ENCODE data around the gene HSD17B12.
"Not testable (repeated sequence)": the region's sequence is repeated elsewhere in the genome, so short reads cannot be mapped to it uniquely, and the experiment has no call there.

HSD17B12 gene

GRCh38 chr11:43680521-43681400 is at the start of gene HSD17B12:
HSD17B12 (plus strand) TSS chr11:43680738; CDS start chr11:43680828, 90 bp downstream.
- peak; percentile 98 for DNase-seq

GRCh38 chr11:43631732-43632131 is 48.8 kb upstream of the HSD17B12 start:
- DNase-seq: no peak

DNA sequence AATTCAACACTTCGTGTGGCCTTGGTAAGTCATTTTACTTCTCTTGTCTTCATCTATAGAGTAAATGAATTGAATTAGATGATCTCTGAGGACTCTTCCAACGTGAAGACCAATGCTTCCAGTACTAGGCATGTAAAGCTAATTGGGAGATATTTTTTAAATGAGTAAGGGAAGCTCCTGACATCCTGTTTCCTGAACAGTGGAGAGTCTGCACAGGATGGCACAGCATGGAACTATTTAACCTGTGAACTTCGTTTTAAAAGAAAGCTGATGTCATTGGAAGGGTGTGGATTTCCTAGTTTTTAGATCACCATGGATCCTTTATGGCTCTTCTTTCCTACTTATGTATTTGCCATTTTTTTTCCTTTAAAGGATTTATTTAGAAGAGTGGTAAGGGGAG is 48.4 kb upstream of the HSD17B12 start:
- no peak for DNase-seq

GRCh38 chr11:43638717-43639116 is 41.8 kb upstream of the HSD17B12 start:
- no peak for DNase-seq

GRCh38 chr11:43639224-43639623 is 41.3 kb upstream of the HSD17B12 start:
- no peak for DNase-seq

GRCh38 chr11:43639920-43640319 is 40.6 kb upstream of the HSD17B12 start:
- DNase-seq: no peak

- DNase-seq: peak; percentile 74
Measured at GRCh38 chr11:43643898-43644620, 36.5 kb upstream of the HSD17B12 start.

GRCh38 chr11:43644621-43645299 is 35.8 kb upstream of the HSD17B12 start:
- no peak for DNase-seq

- DNase-seq: no peak
Measured at GRCh38 chr11:43646767-43647166, 33.8 kb upstream of the HSD17B12 start.

DNA sequence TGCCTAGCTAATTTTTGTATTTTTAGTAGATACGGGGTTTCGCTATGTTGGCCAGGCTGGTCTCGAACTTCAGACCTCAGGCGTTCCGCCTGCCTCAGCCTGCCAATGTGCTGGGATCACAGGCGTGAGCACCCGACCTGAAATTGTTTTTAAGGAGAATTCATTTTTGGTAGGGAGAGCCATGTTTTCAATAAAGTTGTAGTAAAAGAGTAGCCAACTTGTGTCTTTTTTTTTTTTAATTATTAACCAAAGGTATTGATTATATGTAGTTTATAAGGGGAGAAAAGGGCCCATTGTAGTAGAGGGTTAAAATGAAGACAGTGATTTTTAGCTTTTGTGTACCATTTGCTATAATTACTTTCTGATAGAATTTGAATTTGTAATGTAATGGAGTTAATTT is 31.6 kb upstream of the HSD17B12 start:
- DNase-seq: no peak

GRCh38 chr11:43649501-43649900 is 31.0 kb upstream of the HSD17B12 start:
- no peak for DNase-seq

DNA sequence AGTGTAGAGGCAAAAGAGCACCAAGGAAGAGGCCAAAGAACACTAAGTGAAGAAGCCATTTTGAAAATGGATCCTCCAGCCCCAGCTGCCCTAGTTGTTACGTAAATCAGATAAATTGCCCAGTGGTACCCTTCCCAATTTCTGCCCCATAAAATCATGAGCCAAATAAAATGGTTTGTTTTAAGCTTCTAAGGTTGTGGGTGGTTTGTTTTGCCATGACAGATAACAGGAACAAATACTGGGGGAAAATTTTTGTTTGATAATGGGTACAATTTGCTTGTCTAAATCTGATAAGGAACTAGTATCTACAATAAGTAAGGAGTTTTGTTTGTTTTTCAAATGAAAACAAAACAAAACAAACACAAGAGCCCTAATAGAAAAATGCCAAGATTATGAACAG is 30.6 kb upstream of the HSD17B12 start:
- DNase-seq: no peak

- DNase-seq: not testable (repeated sequence)
Measured at GRCh38 chr11:43663018-43663417, 17.5 kb upstream of the HSD17B12 start.

- no peak for DNase-seq
Measured at GRCh38 chr11:43664295-43664694, 16.2 kb upstream of the HSD17B12 start.

DNA sequence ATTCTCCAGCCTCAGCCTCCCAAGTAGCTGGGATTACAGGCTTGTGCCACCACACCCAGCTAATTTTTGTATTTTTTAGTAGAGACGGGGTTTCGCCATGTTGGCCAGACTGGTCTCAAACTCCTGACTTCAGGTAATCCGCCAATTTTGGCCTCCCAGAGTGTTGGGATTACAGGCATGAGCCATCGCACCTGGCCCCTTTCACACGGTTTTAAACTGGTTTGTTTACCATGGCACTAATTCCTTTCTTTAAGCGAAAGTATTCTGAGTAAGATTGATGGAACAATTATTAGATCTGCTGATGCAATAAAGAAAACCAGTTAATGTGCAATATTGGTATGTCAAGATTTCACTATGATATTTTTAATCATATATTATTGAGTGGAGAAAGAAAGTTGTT is 9.3 kb upstream of the HSD17B12 start:
- not testable (repeated sequence) for DNase-seq

- no peak for DNase-seq
Measured at GRCh38 chr11:43674560-43674959, 6.0 kb upstream of the HSD17B12 start.

- DNase-seq: no peak
Measured at GRCh38 chr11:43676933-43677332, 3.6 kb upstream of the HSD17B12 start.

- DNase-seq: no peak
Measured at GRCh38 chr11:43681401-43681942, 934 bp downstream of the HSD17B12 start.

GRCh38 chr11:43682081-43682480 is 1.5 kb downstream of the HSD17B12 start:
- not testable (repeated sequence) for DNase-seq

DNA sequence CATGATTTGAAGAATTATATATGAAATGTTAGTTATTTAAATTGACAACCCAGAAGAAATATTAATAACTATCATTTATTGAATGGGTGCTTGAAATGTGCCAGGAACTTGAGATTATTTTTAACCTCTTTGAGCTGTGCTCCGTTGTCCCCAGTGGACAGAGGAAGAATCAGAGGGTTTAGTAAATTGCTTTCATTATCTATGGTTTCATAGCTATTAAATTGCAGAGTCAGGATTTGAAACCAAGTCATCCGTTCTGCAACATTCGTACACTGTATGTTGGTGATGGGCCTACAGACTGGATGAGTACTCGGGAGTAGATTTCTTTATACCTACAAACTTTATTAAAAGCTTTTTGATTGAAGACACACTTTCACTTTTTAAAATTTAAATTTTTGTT is 4.9 kb downstream of the HSD17B12 start:
- DNase-seq: no peak

DNA sequence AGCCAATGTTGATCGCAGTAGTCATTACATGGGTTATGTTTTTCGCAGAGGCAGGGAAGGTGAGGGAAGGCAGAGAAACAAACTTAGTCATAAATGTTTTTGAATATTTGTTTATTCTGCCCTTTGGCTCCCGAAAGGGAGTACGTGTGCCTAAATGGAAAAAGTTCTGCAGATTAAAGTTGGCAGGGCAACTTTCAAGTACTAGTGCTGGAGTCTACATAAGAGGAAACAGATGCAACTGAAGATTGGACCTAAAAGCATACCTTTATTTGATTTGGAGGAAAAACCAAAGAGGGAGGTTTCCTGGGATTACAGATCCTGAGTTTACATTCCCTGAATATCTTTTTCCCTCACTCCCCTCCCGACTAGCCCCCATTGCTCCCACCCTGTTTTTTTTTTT is 5.7 kb downstream of the HSD17B12 start:
- DNase-seq: no peak

GRCh38 chr11:43687120-43687791 is 6.7 kb downstream of the HSD17B12 start:
- DNase-seq: no peak

GRCh38 chr11:43688394-43688793 is 7.9 kb downstream of the HSD17B12 start:
- no peak for DNase-seq

Data from NCI-H774 (cell line).